Measurements from ENCODE around the gene KRTAP27-1.

Gene KRTAP27-1

GRCh38 chr21:30289215-30289614, 48.3 kb downstream of the KRTAP27-1 start, which contains the start of gene KRTAP25-1:
Gene KRTAP25-1, minus strand, starts transcription at chr21:30289514. Its CDS starts 24 bp downstream, at chr21:30289490.
- no peak for DNase-seq (ENCODE audit: low read depth, low spot score)
